ENCODE measurements around the gene MIER2.

The MIER2 gene

GRCh38 chr19:377801-378581 is 33.4 kb upstream of the MIER2 start:
- no peak for DNase-seq (ENCODE audit: low spot score)

- DNase-seq (ENCODE audit: low spot score) = no peak
Measured at GRCh38 chr19:376111-376470, 31.5 kb upstream of the MIER2 start.

- no peak for DNase-seq (ENCODE audit: low spot score)
Measured at GRCh38 chr19:375395-376110, 31.0 kb upstream of the MIER2 start.

GRCh38 chr19:374886-375235 is 30.3 kb upstream of the MIER2 start:
- no peak for DNase-seq (ENCODE audit: low spot score)

GRCh38 chr19:374183-374885 is 29.7 kb upstream of the MIER2 start:
- DNase-seq (ENCODE audit: low spot score) = no peak

- no peak for DNase-seq (ENCODE audit: low spot score)
Measured at GRCh38 chr19:373391-374182, 29.0 kb upstream of the MIER2 start.

- peak; percentile 59 for DNase-seq (ENCODE audit: low spot score)
Measured at GRCh38 chr19:372306-372890, 27.8 kb upstream of the MIER2 start.

- no peak for DNase-seq (ENCODE audit: low spot score)
Measured at GRCh38 chr19:371501-372168, 27.0 kb upstream of the MIER2 start.

GRCh38 chr19:370641-371330 is 26.2 kb upstream of the MIER2 start:
- DNase-seq (ENCODE audit: low spot score) = no peak

GRCh38 chr19:369876-370275 is 25.3 kb upstream of the MIER2 start:
- DNase-seq (ENCODE audit: low spot score) = no peak

GRCh38 chr19:369256-369655 is 24.7 kb upstream of the MIER2 start:
- DNase-seq (ENCODE audit: low spot score) = no peak

GRCh38 chr19:368630-369024 is 24.0 kb upstream of the MIER2 start:
- no peak for DNase-seq (ENCODE audit: low spot score)

- no peak for DNase-seq (ENCODE audit: low spot score)
Measured at GRCh38 chr19:367963-368629, 23.5 kb upstream of the MIER2 start.

- DNase-seq (ENCODE audit: low spot score) = no peak
Measured at GRCh38 chr19:367561-367960, 23.0 kb upstream of the MIER2 start.

GRCh38 chr19:366951-367350 is 22.4 kb upstream of the MIER2 start:
- no peak for DNase-seq (ENCODE audit: low spot score)

GRCh38 chr19:366205-366783 is 21.7 kb upstream of the MIER2 start:
- DNase-seq (ENCODE audit: low spot score) = no peak

GRCh38 chr19:364496-365287 is 20.1 kb upstream of the MIER2 start:
- DNase-seq (ENCODE audit: low spot score) = no peak

- no peak for DNase-seq (ENCODE audit: low spot score)
Measured at GRCh38 chr19:362683-363082, 18.1 kb upstream of the MIER2 start.

- DNase-seq (ENCODE audit: low spot score) = no peak
Measured at GRCh38 chr19:362154-362553, 17.6 kb upstream of the MIER2 start.

All from hepatic stellate cell (primary cell).